ENCODE results near the gene RAB17.

RAB17 gene

GRCh38 chr2:237536617-237537016, 53.9 kb downstream of the RAB17 start:
- no peak for DNase-seq (ENCODE audit: low spot score)

- DNase-seq (ENCODE audit: low spot score), result no peak
Measured at GRCh38 chr2:237536083-237536415, 54.5 kb downstream of the RAB17 start.

- DNase-seq (ENCODE audit: low spot score), result no peak
Measured at GRCh38 chr2:237535385-237536082, 55.0 kb downstream of the RAB17 start.

GRCh38 chr2:237534380-237534779, 56.2 kb downstream of the RAB17 start:
- DNase-seq (ENCODE audit: low spot score), result no peak

- DNase-seq (ENCODE audit: low spot score), result no peak
Measured at GRCh38 chr2:237533668-237534161, 56.8 kb downstream of the RAB17 start.

- DNase-seq (ENCODE audit: low spot score), result no peak
Measured at GRCh38 chr2:237532160-237532559, 58.4 kb downstream of the RAB17 start.

- DNase-seq (ENCODE audit: low spot score), result no peak
Measured at GRCh38 chr2:237530472-237531433, 59.8 kb downstream of the RAB17 start.

- no peak for DNase-seq (ENCODE audit: low spot score)
Measured at GRCh38 chr2:237529452-237530402, 60.8 kb downstream of the RAB17 start.

- no peak for DNase-seq (ENCODE audit: low spot score)
Measured at GRCh38 chr2:237527766-237528165, 62.8 kb downstream of the RAB17 start.

- DNase-seq (ENCODE audit: low spot score), result no peak
Measured at GRCh38 chr2:237527233-237527632, 63.3 kb downstream of the RAB17 start.

- no peak for DNase-seq (ENCODE audit: low spot score)
Measured at GRCh38 chr2:237525559-237526157, 64.9 kb downstream of the RAB17 start.

- no peak for DNase-seq (ENCODE audit: low spot score)
Measured at GRCh38 chr2:237524631-237525030, 65.9 kb downstream of the RAB17 start.

Data from hematopoietic multipotent progenitor cell treated with erythropoietin and hydrocortisone succinate and interleukin-3 and kit ligand, for 15 days (in vitro differentiated cells).